IMR-90 (cell line): Measurements from ENCODE around the gene AMIGO1. TPM values are rescaled to one million over a fixed set of nuclear protein-coding genes. Genes with fewer than 3 reads are reported as not detected.

Source experiments
- ATAC-seq: fragments of 200-7000 bp; cut with Tn5 transposase; 2 replicates; pipeline ENCODE4 v1.9.1; 2020; ENCODE audit warnings: low read depth, mild to moderate bottlenecking, moderate library complexity
- BruUV-seq: library from RNA; stranded (reverse); fragments of 400-500 nt; replicated peaks from 2 replicates; lab custom pipeline; 2021; lab: Mats Ljungman, UMichigan
- CTCF ChIA-PET: fragments of 300-600 bp; formaldehyde crosslinking; extraction: SDS; loops from one replicate; lab custom pipeline; 2021; ENCODE audit warnings: antibody characterized with exemption; lab: Yijun Ruan, JAX
- POLR2A ChIA-PET: fragments of 300-600 bp; sonication (Branson Sonifier 250); formaldehyde crosslinking; loops from one replicate; lab custom pipeline; 2022; ENCODE audit warnings: antibody characterized with exemption; ENCODE audit not compliant: unreplicated experiment; lab: Charles Lee
- DNase-seq: peaks from one replicate; pipeline ENCODE4 v3.0.0; 2013
- H2AFZ ChIP-seq: replicated peaks from 2 replicates; pipeline ENCODE3; 2013; ENCODE audit warnings: low read length, mild to moderate bottlenecking; ENCODE audit not compliant: poor library complexity
- H2AK5ac ChIP-seq: 2 replicates; pipeline ENCODE4 v1.6.1; 2013; ENCODE audit warnings: low read depth, low read length, inconsistent platforms
- H2AK9ac ChIP-seq: replicated peaks from 2 replicates; pipeline ENCODE3; 2013; ENCODE audit warnings: mild to moderate bottlenecking, low read depth, low read length, moderate library complexity; ENCODE audit not compliant: poor library complexity
- H2BK120ac ChIP-seq: 2 replicates; pipeline ENCODE4 v1.6.1; 2013; ENCODE audit warnings: low read depth, low read length, inconsistent platforms
- H2BK15ac ChIP-seq: 3 replicates; pipeline ENCODE4 v1.6.1; 2013; ENCODE audit warnings: low read depth, low read length, inconsistent platforms
- H2BK20ac ChIP-seq: 2 replicates; pipeline ENCODE4 v1.6.1; 2013; ENCODE audit warnings: low read depth, mild to moderate bottlenecking, inconsistent platforms, low read length, moderate library complexity
- H2BK5ac ChIP-seq: 2 replicates; pipeline ENCODE4 v1.6.1; 2013; ENCODE audit warnings: mild to moderate bottlenecking, low read depth, low read length, inconsistent platforms; ENCODE audit not compliant: poor library complexity, severe bottlenecking
- H3K14ac ChIP-seq: replicated peaks from 2 replicates; pipeline ENCODE4 v1.6.1; 2013; ENCODE audit warnings: low read depth, low read length, inconsistent platforms
- H3K18ac ChIP-seq: 2 replicates; pipeline ENCODE4 v1.6.1; 2013; ENCODE audit warnings: low read depth, low read length, control low read depth
- H3K23ac ChIP-seq: 2 replicates; pipeline ENCODE4 v1.6.1; 2013; ENCODE audit warnings: low read depth, low read length, inconsistent platforms
- H3K27ac ChIP-seq: 2 replicates; pipeline ENCODE4 v1.5.1; 2013; ENCODE audit warnings: mild to moderate bottlenecking, control low read depth, low read length; ENCODE audit not compliant: insufficient read depth
- H3K27me3 ChIP-seq: 2 replicates; pipeline ENCODE4 v1.6.1; 2013; ENCODE audit warnings: low read length; ENCODE audit not compliant: control insufficient read depth, insufficient read depth
- H3K36me3 ChIP-seq: 2 replicates; pipeline ENCODE4 v1.6.1; 2013; ENCODE audit warnings: low read length, mixed read lengths; ENCODE audit not compliant: control insufficient read depth, insufficient read depth
- H3K4ac ChIP-seq: 2 replicates; pipeline ENCODE4 v1.6.1; 2013; ENCODE audit warnings: low read depth, low read length, inconsistent platforms
- H3K4me1 ChIP-seq: 2 replicates; pipeline ENCODE4 v1.6.1; 2013; ENCODE audit warnings: low read length, mixed read lengths; ENCODE audit not compliant: control insufficient read depth, insufficient read depth
- H3K4me2 ChIP-seq: 2 replicates; pipeline ENCODE4 v1.6.1; 2013; ENCODE audit warnings: low read depth, mild to moderate bottlenecking, control low read depth, low read length, moderate library complexity
- H3K4me3 ChIP-seq: 2 replicates; pipeline ENCODE4 v1.5.1; 2013; ENCODE audit warnings: low read depth, mild to moderate bottlenecking, control low read depth, low read length, moderate library complexity; ENCODE audit not compliant: insufficient read depth
- H3K56ac ChIP-seq: 2 replicates; pipeline ENCODE4 v1.6.1; 2013; ENCODE audit warnings: low read length, inconsistent platforms; ENCODE audit not compliant: insufficient read depth; ENCODE audit errors: extremely low read depth
- H3K79me1 ChIP-seq, 2 experiments: 2 replicates each; pipeline ENCODE4 v1.6.1; 2013; ENCODE audit warnings: low read length in 2 of 2, inconsistent platforms in 1 of 2, low read depth in 1 of 2
- H3K9ac ChIP-seq: 2 replicates; pipeline ENCODE4 v1.6.1; 2013; ENCODE audit warnings: low read depth, low read length, control low read depth
- H3K9me1 ChIP-seq: 2 replicates; pipeline ENCODE4 v1.6.1; 2013; ENCODE audit warnings: low read length, inconsistent platforms; ENCODE audit not compliant: insufficient read depth
- H3K9me3 ChIP-seq: 2 replicates; pipeline ENCODE4 v1.6.1; 2013; ENCODE audit warnings: low read length; ENCODE audit not compliant: control insufficient read depth, insufficient read depth
- H4K20me1 ChIP-seq: 2 replicates; pipeline ENCODE4 v1.6.1; 2013; ENCODE audit warnings: low read length, inconsistent platforms; ENCODE audit not compliant: insufficient read depth
- H4K5ac ChIP-seq: 2 replicates; pipeline ENCODE4 v1.6.1; 2013; ENCODE audit warnings: mild to moderate bottlenecking, low read depth, low read length, control low read depth
- H4K8ac ChIP-seq, 2 experiments: 2 replicates each; pipeline ENCODE4 v1.6.1; 2013; ENCODE audit warnings: low read depth in 2 of 2, low read length in 2 of 2, control low read depth in 1 of 2, inconsistent platforms in 1 of 2
- H4K91ac ChIP-seq: 2 replicates; pipeline ENCODE4 v1.6.1; 2013; ENCODE audit warnings: low read depth, low read length, inconsistent platforms; ENCODE audit not compliant: insufficient read depth
- CEBPB ChIP-seq: IDR thresholded peaks from 2 replicates; pipeline ENCODE4 v1.6.1; 2012; ENCODE audit warnings: low read depth, low read length, improper control_type of control experiment
- MXI1 ChIP-seq: IDR thresholded peaks from 2 replicates; pipeline ENCODE4 v1.6.1; 2012; ENCODE audit warnings: low read depth, mild to moderate bottlenecking, low read length, moderate library complexity, borderline replicate concordance
- NFE2L2 ChIP-seq: fragments of 150-350 bp; IDR thresholded peaks from 2 replicates; pipeline ENCODE4 v1.6.1; 2016; ENCODE audit warnings: low read depth, mild to moderate bottlenecking, low read length
- WGBS, 2 experiments: methylation state at CpG; one replicate each; pipeline versions ENCODE4 v1.1.5 to v1.1.7; 2013; ENCODE audit warnings: missing lambda C conversion rate in 2 of 2; ENCODE audit not compliant: insufficient read length in 1 of 2; ENCODE audit errors: extremely low coverage in 2 of 2; 5-methylcytosine and 5-hydroxymethylcytosine counted together
- dilution Hi-C: fragments of 300-500 bp; cut with HindIII; formaldehyde crosslinking; loops from one replicate; pipeline ENCODE4 v1.14.3; 2018; ENCODE audit warnings: low sequenced_read_pairs; ENCODE audit not compliant: unreplicated experiment
- in situ Hi-C: fragments of 300-500 bp; cut with MboI; formaldehyde crosslinking; loops from 3 replicates; pipeline ENCODE4 v1.14.3; 2019; ENCODE audit warnings: low sequenced_read_pairs, inconsistent platforms, mixed read lengths
- intact Hi-C: fragments of 100-400 bp; cut with micrococcal nuclease; formaldehyde crosslinking; loops from 2 replicates; pipeline ENCODE4 v1.10.0; 2022
- polyA plus RNA-seq, 3 experiments: library from polyadenylated mRNA; depleted of rRNA; stranded (reverse); fragments of >200 nt; gene quantifications; 2 replicates each; pipeline ENCODE4 v1.2.3, GENCODE V29; 2012; ENCODE audit warnings: low replicate concordance in 1 of 3
- total RNA-seq: library from RNA; depleted of rRNA; stranded (reverse); fragments of >200 nt; gene quantifications from 2 replicates; pipeline ENCODE4 v1.2.3, GENCODE V29; 2012

AMIGO1 gene
- total and polyA plus RNA-seq, 2 of the 4 experiments (the other 2 are of a cell fraction): 1.5 to 1.6 TPM

DNA sequence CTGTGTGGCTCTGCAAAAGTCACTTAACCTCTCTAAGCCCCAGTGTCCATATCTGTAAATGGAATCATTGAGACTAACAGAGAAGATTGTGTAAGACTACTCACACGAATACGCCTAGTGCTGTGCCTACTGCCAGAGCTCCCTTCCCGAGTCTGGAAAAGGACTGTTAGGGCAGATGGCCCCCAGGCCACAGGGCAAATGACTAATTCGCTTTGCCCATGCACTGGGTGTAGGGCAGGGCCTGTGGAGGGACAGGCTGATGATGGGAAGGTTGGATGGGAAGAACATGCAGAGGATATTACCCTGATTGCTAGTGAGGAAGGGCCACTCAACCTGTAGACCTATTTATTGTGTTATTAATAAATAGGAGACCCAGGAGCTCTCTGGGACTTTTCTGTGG lies 26.0 kb upstream of the AMIGO1 start:
- BruUV-seq: no TSS peak
- Histone ChIP-seq H4K8ac (no peak overlapping the region), H3K36me3 (no peaks in the 10 kb centered on the region), H3K9me3 (no peaks in the 10 kb centered on the region), H3K27me3 (peaks cover 12% of the 10 kb centered on the region), H4K20me1 (no peaks in the 10 kb centered on the region), H3K4me3 (no peak overlapping the region), H4K5ac (no peak overlapping the region), H2AK9ac (no peak overlapping the region), H2BK120ac (no peak overlapping the region), H3K18ac (no peak overlapping the region), H3K4me2 (no peak overlapping the region), H3K79me1 (no peaks in the 10 kb centered on the region), H2AFZ (no peak overlapping the region), H3K27ac (no peak overlapping the region), H3K9ac (no peak overlapping the region), H3K14ac (no peak overlapping the region), H2BK15ac (no peak overlapping the region), H3K9me1 (no peaks in the 10 kb centered on the region; the same call in 1 of the 2 replicates), H3K23ac (no peak overlapping the region), H3K56ac (no peak overlapping the region), H2BK5ac (no peak overlapping the region), H4K91ac (no peak overlapping the region), H2AK5ac (no peak overlapping the region), H3K4me1 (peaks cover 4% of the 10 kb centered on the region), H3K4ac (no peak overlapping the region), H2BK20ac (no peak overlapping the region)
- no peak for DNase-seq
- 0 out of 2 replicates have a peak, but pooled peaks have one; percentile 2 for TF ChIP-seq CEBPB
- no peak for TF ChIP-seq MXI1
- no peak for TF ChIP-seq NFE2L2
- ChIA-PET CTCF (interaction anchor here (0.8 kb wide), 1 partner anchor 45 kb away, joined by 5 read pairs; no protein-coding TSS in a partner anchor), POLR2A (no interaction called here)
- in situ Hi-C loops: loop anchor here (10.0 kb wide), 1 partner anchor 271 kb away; no protein-coding TSS in a partner anchor
- dilution Hi-C loops: no loop called here
- intact Hi-C loops: no loop called here
- ATAC-seq: no peak
- 100% methylated on average over 1 of the region's 4 CpGs; no CpG with 5 or more reads in 1 of the 2 experiments for WGBS, 2 experiments
